Stimulated activated CD8-positive, alpha-beta memory T cell treated with anti-CD3 and anti-CD28 coated beads, Interleukin-2, amount 100 ng/mL, for 1 hour (primary cell): Measurements from ENCODE around the gene PTPN6.

ENCODE experiments used
- DNase-seq, 2 donors: peaks; one replicate each; pipeline ENCODE4 v3.0.0-alpha.2; 2020; ENCODE audit warnings: low read depth in 2 of 2

PTPN6 gene

GRCh38 chr12:7009512-7009911 lies 58.4 kb downstream of the PTPN6 start:
- no peak for DNase-seq
